Effector CD8-positive, alpha-beta T cell (primary cell): Measurements from ENCODE around the gene OR52A1.

ENCODE experiments used
- DNase-seq: peaks from one replicate; lab custom pipeline; 2025; lab: John Stamatoyannopoulos, UW

OR52A1 gene

GRCh38 chr11:5131584-5132335 is 22.8 kb downstream of the OR52A1 start:
- DNase-seq: no peak

GRCh38 chr11:5129457-5129877 is 25.1 kb downstream of the OR52A1 start:
- no peak for DNase-seq

GRCh38 chr11:5124891-5125620 is 29.5 kb downstream of the OR52A1 start:
- no peak for DNase-seq

- no peak for DNase-seq
These were observed 30.6 kb downstream of the OR52A1 start for GRCh38 chr11:5123802-5124521.

GRCh38 chr11:5118893-5119292 is 35.7 kb downstream of the OR52A1 start:
- DNase-seq: no peak

- DNase-seq: no peak
These were observed 37.0 kb downstream of the OR52A1 start for GRCh38 chr11:5117588-5117987.

GRCh38 chr11:5115339-5115738 is 39.2 kb downstream of the OR52A1 start:
- no peak for DNase-seq

- no peak for DNase-seq
These were observed 47.3 kb downstream of the OR52A1 start for GRCh38 chr11:5107285-5107684.

GRCh38 chr11:5103066-5103465 is 51.5 kb downstream of the OR52A1 start:
- no peak for DNase-seq

GRCh38 chr11:5102246-5102645 is 52.3 kb downstream of the OR52A1 start:
- no peak for DNase-seq

- DNase-seq: no peak
These were observed 58.5 kb downstream of the OR52A1 start for GRCh38 chr11:5096011-5096410.
